WTC11 (cell line): ENCODE measurements around the gene SDHAF2. TPM values are rescaled to one million over a fixed set of nuclear protein-coding genes. Genes with fewer than 3 reads are reported as not detected.

ENCODE experiments used
- ATAC-seq: fragments of 200-7000 bp; cut with Tn5 transposase; 2 replicates; pipeline ENCODE4 v1.10.0; 2021; ENCODE audit warnings: mild to moderate bottlenecking, moderate library complexity
- CTCF ChIA-PET: fragments of 300-600 bp; sonication (Branson Sonifier 250); formaldehyde crosslinking; loops from one replicate; lab custom pipeline; 2021; ENCODE audit warnings: antibody characterized with exemption; lab: Charles Lee
- POLR2A ChIA-PET: fragments of 350-600 bp; sonication (Branson Sonifier 250); formaldehyde crosslinking; loops from one replicate; lab custom pipeline; 2021; ENCODE audit warnings: antibody characterized with exemption; lab: Charles Lee
- DNase-seq: peaks from one replicate; pipeline ENCODE4 v3.0.0; 2021; ENCODE audit warnings: low spot score
- H3K27ac Mint-ChIP-seq: 2 replicates; pipeline ENCODE4 v1.8.0; 2021; ENCODE audit warnings: mixed read lengths
- H3K27me3 Mint-ChIP-seq: 2 replicates; pipeline ENCODE4 v1.8.0; 2021; ENCODE audit warnings: low read depth, mild to moderate bottlenecking, moderate library complexity, mixed read lengths
- H3K36me3 Mint-ChIP-seq: 2 replicates; pipeline ENCODE4 v1.8.0; 2021; ENCODE audit warnings: mixed read lengths
- H3K4me1 Mint-ChIP-seq: 2 replicates; pipeline ENCODE4 v1.8.0; 2022; ENCODE audit warnings: mixed read lengths
- H3K4me3 Mint-ChIP-seq: 2 replicates; pipeline ENCODE4 v1.8.0; 2021; ENCODE audit warnings: mild to moderate bottlenecking, moderate library complexity, mixed read lengths
- H3K9me3 Mint-ChIP-seq: 2 replicates; pipeline ENCODE4 v1.8.0; 2021; ENCODE audit warnings: mixed read lengths
- ETV6 ChIP-seq: sonication (generic); formaldehyde crosslinking; IDR thresholded peaks from 2 replicates; pipeline ENCODE4 v1.8.1; 2022; ENCODE audit warnings: mild to moderate bottlenecking, missing genetic modification reagents
- FOXP1 ChIP-seq: sonication (generic); formaldehyde crosslinking; IDR thresholded peaks from 2 replicates; pipeline ENCODE4 v1.8.0; 2022; ENCODE audit warnings: missing genetic modification reagents, mild to moderate bottlenecking, moderate library complexity, borderline replicate concordance
- GABPB1 ChIP-seq: sonication (generic); formaldehyde crosslinking; IDR thresholded peaks from 2 replicates; pipeline ENCODE4 v1.8.1; 2023; ENCODE audit warnings: mild to moderate bottlenecking, missing genetic modification reagents
- GTF2I ChIP-seq: fragments of 250-450 bp; sonication (Bioruptor Pico); conservative IDR thresholded peaks from 2 replicates; pipeline ENCODE4 v1.4.0; 2021; ENCODE audit warnings: mild to moderate bottlenecking
- HMGA2 ChIP-seq: fragments of 250-450 bp; sonication (Bioruptor Pico); IDR thresholded peaks from 2 replicates; pipeline ENCODE4 v1.4.0; 2021; ENCODE audit warnings: mild to moderate bottlenecking, moderate library complexity
- JUN ChIP-seq: sonication (generic); formaldehyde crosslinking; IDR thresholded peaks from 2 replicates; pipeline ENCODE4 v1.8.0; 2023; ENCODE audit warnings: mild to moderate bottlenecking, missing genetic modification reagents
- PRRX2 ChIP-seq: fragments of 250-450 bp; sonication (Bioruptor Pico); IDR thresholded peaks from 2 replicates; pipeline ENCODE4 v1.8.0; 2021; ENCODE audit warnings: mild to moderate bottlenecking
- TCF7 ChIP-seq: sonication (generic); formaldehyde crosslinking; IDR thresholded peaks from 2 replicates; pipeline ENCODE4 v1.8.0; 2022; ENCODE audit warnings: mild to moderate bottlenecking, low read depth, missing genetic modification reagents, moderate library complexity
- ZNF121 ChIP-seq: sonication (generic); formaldehyde crosslinking; IDR thresholded peaks from 2 replicates; pipeline ENCODE4 v1.8.0; 2023; ENCODE audit warnings: missing genetic modification reagents
- ZNF232 ChIP-seq: sonication (generic); formaldehyde crosslinking; IDR thresholded peaks from 2 replicates; pipeline ENCODE4 v1.8.0; 2022; ENCODE audit warnings: mild to moderate bottlenecking, missing genetic modification reagents
- ZNF423 ChIP-seq: fragments of 250-450 bp; sonication (Bioruptor Pico); IDR thresholded peaks from 2 replicates; pipeline ENCODE4 v2.1.2; 2022; ENCODE audit warnings: mild to moderate bottlenecking, moderate library complexity
- total RNA-seq: library from RNA; stranded (reverse); gene quantifications from 3 replicates; pipeline ENCODE4 v1.2.3, GENCODE V29; 2021
- TF ChIP-seq, protein P1 (sequence below): sonication (generic); formaldehyde crosslinking; IDR thresholded peaks from 2 replicates; pipeline ENCODE4 v1.8.0; 2022; ENCODE audit warnings: missing genetic modification reagents
- TF ChIP-seq, protein P2 (sequence below): sonication (generic); formaldehyde crosslinking; IDR thresholded peaks from 2 replicates; pipeline ENCODE4 v1.8.1; 2023; ENCODE audit warnings: mild to moderate bottlenecking, missing genetic modification reagents
- TF ChIP-seq, protein P3 (sequence below): sonication (generic); formaldehyde crosslinking; IDR thresholded peaks from 2 replicates; pipeline ENCODE4 v1.8.1; 2022; ENCODE audit warnings: missing genetic modification reagents, borderline replicate concordance
- TF ChIP-seq, protein P4 (sequence below): sonication (generic); formaldehyde crosslinking; IDR thresholded peaks from 2 replicates; pipeline ENCODE4 v1.8.0; 2023; ENCODE audit warnings: mild to moderate bottlenecking, missing genetic modification reagents
- TF ChIP-seq, protein P5 (sequence below): sonication (generic); formaldehyde crosslinking; IDR thresholded peaks from 2 replicates; pipeline ENCODE4 v1.8.0; 2023; ENCODE audit warnings: missing genetic modification reagents
- TF ChIP-seq, protein P6 (sequence below): sonication (generic); formaldehyde crosslinking; IDR thresholded peaks from 2 replicates; pipeline ENCODE4 v1.8.0; 2022; ENCODE audit warnings: mild to moderate bottlenecking, missing genetic modification reagents
- TF ChIP-seq, protein P7 (sequence below): fragments of 250-450 bp; sonication (Bioruptor Pico); conservative IDR thresholded peaks from 2 replicates; pipeline ENCODE4 v1.9.0; 2021; ENCODE audit warnings: mild to moderate bottlenecking
- TF ChIP-seq, protein P8 (sequence below): sonication (generic); formaldehyde crosslinking; IDR thresholded peaks from 2 replicates; pipeline ENCODE4 v1.8.1; 2023; ENCODE audit warnings: mild to moderate bottlenecking, missing genetic modification reagents

The SDHAF2 gene
- total RNA-seq, 1 experiment from 2014 or later, result 36.5 TPM

DNA sequence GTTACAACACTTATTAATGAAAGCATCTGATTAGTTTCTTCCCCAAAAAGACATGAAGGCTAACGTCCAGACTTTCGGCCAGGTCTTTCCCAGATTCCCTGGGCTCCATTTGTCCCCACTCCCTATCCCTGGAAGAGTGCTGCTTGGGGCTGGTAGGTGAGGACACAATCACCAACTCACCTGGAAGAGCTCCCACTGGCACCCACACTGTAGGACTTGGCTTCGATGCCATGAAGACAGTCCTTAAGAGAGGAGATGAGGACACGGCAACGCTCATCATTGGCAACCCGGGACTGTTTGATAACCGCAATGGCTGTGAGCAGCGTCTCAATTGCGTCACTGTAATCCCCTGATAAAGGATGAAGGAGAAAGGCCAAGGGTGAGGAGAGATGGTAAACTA is 18.3 kb upstream of the SDHAF2 start:
- CTCF ChIA-PET, result no interaction called here
- Mint-ChIP-seq H3K4me3 (no peak overlapping the region), H3K36me3 (peaks cover 87% of the 10 kb centered on the region), H3K27me3 (no peaks in the 10 kb centered on the region), H3K9me3 (no peaks in the 10 kb centered on the region), H3K27ac (no peak overlapping the region), H3K4me1 (no peaks in the 10 kb centered on the region)
- DNase-seq (no peak), ATAC-seq (no peak)
- POLR2A ChIA-PET, result interaction anchor here (1.0 kb wide), 1 partner anchor 10 kb away, joined by 3 read pairs; no protein-coding TSS in a partner anchor
- TF ChIP-seq HMGA2 (CRISPR knock-in tag) (no peak), ZNF121 (CRISPR knock-in tag) (no peak), TCF7 (CRISPR knock-in tag) (no peak), PRRX2 (CRISPR knock-in tag) (no peak), ZNF232 (no peak), ETV6 (no peak)
- TF ChIP-seq, protein P1, sequence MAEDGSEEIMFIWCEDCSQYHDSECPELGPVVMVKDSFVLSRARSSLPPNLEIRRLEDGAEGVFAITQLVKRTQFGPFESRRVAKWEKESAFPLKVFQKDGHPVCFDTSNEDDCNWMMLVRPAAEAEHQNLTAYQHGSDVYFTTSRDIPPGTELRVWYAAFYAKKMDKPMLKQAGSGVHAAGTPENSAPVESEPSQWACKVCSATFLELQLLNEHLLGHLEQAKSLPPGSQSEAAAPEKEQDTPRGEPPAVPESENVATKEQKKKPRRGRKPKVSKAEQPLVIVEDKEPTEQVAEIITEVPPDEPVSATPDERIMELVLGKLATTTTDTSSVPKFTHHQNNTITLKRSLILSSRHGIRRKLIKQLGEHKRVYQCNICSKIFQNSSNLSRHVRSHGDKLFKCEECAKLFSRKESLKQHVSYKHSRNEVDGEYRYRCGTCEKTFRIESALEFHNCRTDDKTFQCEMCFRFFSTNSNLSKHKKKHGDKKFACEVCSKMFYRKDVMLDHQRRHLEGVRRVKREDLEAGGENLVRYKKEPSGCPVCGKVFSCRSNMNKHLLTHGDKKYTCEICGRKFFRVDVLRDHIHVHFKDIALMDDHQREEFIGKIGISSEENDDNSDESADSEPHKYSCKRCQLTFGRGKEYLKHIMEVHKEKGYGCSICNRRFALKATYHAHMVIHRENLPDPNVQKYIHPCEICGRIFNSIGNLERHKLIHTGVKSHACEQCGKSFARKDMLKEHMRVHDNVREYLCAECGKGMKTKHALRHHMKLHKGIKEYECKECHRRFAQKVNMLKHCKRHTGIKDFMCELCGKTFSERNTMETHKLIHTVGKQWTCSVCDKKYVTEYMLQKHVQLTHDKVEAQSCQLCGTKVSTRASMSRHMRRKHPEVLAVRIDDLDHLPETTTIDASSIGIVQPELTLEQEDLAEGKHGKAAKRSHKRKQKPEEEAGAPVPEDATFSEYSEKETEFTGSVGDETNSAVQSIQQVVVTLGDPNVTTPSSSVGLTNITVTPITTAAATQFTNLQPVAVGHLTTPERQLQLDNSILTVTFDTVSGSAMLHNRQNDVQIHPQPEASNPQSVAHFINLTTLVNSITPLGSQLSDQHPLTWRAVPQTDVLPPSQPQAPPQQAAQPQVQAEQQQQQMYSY (CRISPR knock-in tag), result no peak

DNA sequence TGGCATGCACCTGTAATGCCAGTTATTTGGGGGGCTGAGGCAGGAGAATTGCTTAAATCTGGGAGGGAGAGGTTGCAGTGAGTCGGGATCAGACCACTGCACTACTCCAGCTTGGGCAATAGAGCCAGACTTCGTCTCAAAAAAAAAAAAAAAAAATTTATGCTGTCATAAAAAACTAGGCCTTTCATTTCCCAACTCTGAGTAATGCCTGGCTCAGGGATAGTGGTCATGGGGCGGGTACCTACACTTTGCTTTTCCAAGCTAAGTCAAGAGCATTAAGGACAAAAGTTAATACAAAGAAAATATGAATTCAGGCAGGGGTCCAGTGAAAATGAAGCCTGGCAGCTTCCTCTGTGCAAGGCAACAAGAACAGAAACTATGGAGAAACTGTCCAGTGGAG is 16.4 kb upstream of the SDHAF2 start:
- CTCF ChIA-PET, result interaction anchor here (0.7 to 1.1 kb wide), 2 partner anchors 28 to 225 kb away, joined by 3 read pairs; no protein-coding TSS in a partner anchor
- Mint-ChIP-seq H3K27ac (no peak overlapping the region), H3K27me3 (no peaks in the 10 kb centered on the region), H3K4me1 (no peaks in the 10 kb centered on the region), H3K9me3 (no peaks in the 10 kb centered on the region), H3K36me3 (peaks cover 87% of the 10 kb centered on the region), H3K4me3 (no peak overlapping the region)
- DNase-seq, result no peak
- POLR2A ChIA-PET, result interaction anchor here (0.7 kb wide), 1 partner anchor 22 kb away, joined by 4 read pairs; no protein-coding TSS in a partner anchor
- no peak for ATAC-seq
- TF ChIP-seq GTF2I (CRISPR knock-in tag), result no peak
- TF ChIP-seq, protein P2, sequence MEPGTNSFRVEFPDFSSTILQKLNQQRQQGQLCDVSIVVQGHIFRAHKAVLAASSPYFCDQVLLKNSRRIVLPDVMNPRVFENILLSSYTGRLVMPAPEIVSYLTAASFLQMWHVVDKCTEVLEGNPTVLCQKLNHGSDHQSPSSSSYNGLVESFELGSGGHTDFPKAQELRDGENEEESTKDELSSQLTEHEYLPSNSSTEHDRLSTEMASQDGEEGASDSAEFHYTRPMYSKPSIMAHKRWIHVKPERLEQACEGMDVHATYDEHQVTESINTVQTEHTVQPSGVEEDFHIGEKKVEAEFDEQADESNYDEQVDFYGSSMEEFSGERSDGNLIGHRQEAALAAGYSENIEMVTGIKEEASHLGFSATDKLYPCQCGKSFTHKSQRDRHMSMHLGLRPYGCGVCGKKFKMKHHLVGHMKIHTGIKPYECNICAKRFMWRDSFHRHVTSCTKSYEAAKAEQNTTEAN (CRISPR knock-in tag), result no peak
- TF ChIP-seq, protein P3, sequence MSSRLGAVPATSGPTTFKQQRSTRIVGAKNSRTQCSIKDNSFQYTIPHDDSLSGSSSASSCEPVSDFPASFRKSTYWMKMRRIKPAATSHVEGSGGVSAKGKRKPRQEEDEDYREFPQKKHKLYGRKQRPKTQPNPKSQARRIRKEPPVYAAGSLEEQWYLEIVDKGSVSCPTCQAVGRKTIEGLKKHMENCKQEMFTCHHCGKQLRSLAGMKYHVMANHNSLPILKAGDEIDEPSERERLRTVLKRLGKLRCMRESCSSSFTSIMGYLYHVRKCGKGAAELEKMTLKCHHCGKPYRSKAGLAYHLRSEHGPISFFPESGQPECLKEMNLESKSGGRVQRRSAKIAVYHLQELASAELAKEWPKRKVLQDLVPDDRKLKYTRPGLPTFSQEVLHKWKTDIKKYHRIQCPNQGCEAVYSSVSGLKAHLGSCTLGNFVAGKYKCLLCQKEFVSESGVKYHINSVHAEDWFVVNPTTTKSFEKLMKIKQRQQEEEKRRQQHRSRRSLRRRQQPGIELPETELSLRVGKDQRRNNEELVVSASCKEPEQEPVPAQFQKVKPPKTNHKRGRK (CRISPR knock-in tag), result no peak
- TF ChIP-seq, protein P4, sequence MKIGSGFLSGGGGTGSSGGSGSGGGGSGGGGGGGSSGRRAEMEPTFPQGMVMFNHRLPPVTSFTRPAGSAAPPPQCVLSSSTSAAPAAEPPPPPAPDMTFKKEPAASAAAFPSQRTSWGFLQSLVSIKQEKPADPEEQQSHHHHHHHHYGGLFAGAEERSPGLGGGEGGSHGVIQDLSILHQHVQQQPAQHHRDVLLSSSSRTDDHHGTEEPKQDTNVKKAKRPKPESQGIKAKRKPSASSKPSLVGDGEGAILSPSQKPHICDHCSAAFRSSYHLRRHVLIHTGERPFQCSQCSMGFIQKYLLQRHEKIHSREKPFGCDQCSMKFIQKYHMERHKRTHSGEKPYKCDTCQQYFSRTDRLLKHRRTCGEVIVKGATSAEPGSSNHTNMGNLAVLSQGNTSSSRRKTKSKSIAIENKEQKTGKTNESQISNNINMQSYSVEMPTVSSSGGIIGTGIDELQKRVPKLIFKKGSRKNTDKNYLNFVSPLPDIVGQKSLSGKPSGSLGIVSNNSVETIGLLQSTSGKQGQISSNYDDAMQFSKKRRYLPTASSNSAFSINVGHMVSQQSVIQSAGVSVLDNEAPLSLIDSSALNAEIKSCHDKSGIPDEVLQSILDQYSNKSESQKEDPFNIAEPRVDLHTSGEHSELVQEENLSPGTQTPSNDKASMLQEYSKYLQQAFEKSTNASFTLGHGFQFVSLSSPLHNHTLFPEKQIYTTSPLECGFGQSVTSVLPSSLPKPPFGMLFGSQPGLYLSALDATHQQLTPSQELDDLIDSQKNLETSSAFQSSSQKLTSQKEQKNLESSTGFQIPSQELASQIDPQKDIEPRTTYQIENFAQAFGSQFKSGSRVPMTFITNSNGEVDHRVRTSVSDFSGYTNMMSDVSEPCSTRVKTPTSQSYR (CRISPR knock-in tag), result no peak
- no peak for TF ChIP-seq FOXP1 (CRISPR knock-in tag)
- TF ChIP-seq, protein P5, sequence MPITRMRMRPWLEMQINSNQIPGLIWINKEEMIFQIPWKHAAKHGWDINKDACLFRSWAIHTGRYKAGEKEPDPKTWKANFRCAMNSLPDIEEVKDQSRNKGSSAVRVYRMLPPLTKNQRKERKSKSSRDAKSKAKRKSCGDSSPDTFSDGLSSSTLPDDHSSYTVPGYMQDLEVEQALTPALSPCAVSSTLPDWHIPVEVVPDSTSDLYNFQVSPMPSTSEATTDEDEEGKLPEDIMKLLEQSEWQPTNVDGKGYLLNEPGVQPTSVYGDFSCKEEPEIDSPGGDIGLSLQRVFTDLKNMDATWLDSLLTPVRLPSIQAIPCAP, result no peak
- TF ChIP-seq, protein P6, sequence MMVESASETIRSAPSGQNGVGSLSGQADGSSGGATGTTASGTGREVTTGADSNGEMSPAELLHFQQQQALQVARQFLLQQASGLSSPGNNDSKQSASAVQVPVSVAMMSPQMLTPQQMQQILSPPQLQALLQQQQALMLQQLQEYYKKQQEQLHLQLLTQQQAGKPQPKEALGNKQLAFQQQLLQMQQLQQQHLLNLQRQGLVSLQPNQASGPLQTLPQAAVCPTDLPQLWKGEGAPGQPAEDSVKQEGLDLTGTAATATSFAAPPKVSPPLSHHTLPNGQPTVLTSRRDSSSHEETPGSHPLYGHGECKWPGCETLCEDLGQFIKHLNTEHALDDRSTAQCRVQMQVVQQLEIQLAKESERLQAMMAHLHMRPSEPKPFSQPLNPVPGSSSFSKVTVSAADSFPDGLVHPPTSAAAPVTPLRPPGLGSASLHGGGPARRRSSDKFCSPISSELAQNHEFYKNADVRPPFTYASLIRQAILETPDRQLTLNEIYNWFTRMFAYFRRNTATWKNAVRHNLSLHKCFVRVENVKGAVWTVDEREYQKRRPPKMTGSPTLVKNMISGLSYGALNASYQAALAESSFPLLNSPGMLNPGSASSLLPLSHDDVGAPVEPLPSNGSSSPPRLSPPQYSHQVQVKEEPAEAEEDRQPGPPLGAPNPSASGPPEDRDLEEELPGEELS (CRISPR knock-in tag), result no peak
- TF ChIP-seq, protein P7, sequence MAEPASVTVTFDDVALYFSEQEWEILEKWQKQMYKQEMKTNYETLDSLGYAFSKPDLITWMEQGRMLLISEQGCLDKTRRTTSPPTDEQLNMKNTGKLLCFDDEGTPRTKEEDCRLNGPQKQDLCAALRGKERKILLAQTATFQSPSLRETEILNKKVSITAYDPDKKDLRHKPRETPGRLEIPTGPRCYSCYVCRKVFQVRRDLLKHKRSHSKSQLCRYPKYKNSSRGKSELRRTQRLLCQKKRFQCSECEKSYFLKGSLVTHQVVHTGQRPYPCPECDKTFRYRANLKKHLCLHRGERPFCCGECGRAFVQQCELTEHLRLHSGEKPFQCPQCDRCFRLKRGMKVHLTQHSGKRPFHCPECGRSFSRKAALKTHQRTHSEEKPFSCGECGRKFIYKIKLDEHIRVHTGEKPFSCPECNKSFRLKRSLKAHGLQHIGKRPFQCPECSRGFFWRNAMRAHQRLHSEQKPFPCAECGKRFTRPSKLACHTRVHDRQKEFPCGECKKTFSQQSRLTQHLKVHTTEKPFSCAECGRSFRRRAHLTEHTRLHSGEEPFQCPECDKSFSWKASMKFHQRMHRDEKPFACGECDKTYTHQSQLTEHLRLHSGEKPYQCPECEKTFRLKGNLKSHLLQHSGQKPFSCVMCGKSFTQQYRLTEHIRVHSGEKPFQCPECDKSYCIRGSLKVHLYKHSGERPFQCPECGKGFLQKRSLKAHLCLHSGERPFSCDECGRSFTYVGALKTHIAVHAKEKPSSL (CRISPR knock-in tag), result no peak
- TF ChIP-seq ZNF423 (CRISPR knock-in tag), result no peak
- TF ChIP-seq, protein P8, sequence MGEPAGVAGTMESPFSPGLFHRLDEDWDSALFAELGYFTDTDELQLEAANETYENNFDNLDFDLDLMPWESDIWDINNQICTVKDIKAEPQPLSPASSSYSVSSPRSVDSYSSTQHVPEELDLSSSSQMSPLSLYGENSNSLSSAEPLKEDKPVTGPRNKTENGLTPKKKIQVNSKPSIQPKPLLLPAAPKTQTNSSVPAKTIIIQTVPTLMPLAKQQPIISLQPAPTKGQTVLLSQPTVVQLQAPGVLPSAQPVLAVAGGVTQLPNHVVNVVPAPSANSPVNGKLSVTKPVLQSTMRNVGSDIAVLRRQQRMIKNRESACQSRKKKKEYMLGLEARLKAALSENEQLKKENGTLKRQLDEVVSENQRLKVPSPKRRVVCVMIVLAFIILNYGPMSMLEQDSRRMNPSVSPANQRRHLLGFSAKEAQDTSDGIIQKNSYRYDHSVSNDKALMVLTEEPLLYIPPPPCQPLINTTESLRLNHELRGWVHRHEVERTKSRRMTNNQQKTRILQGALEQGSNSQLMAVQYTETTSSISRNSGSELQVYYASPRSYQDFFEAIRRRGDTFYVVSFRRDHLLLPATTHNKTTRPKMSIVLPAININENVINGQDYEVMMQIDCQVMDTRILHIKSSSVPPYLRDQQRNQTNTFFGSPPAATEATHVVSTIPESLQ (CRISPR knock-in tag), result no peak
- TF ChIP-seq GABPB1 (CRISPR knock-in tag), result no peak
- TF ChIP-seq JUN (CRISPR knock-in tag), result no peak
